ENCODE data around the gene NKG7.

Gene NKG7

DNA sequence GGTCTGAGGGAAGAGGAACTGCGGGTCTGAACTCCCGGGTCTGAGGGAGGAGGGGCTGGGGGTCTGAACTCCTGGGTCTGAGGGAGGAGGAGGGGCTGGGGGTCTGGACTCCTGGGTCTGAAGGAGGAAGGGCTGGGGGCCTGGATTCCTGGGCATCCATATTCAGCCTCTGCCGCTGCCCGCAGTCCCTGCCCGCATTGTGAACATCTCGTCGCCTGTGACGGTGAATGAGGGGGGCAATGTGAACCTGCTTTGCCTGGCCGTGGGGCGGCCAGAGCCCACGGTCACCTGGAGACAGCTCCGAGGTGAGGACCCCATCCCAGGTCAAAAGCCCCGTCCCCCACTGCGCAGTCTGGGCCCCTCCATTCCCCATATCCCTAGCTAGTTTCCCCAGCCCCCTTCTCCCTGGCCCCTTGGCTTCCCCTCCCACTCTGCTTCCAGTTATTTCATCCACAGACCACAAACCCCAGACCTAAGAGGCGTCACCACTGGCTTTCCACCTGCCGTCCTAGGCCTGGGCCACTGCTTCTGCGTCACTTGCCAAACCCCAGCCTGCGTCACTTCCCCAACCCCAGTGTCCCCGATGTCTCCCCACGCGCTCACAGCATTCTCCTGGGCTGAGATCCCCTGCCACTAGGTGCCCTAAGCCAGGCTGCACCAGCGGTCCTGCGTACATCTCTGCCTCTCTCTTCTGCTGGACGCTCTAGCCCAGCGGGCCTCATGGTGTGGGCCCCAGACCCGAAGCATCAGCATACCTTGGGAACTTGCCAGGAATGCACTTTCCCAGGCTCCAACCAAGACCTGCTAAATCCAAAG lies 47.1 kb downstream of the NKG7 start:
- H3K27me3 ChIP-seq (ENCODE audit: control insufficient read depth in 2 of 2, insufficient read depth in 2 of 2, low read length in 2 of 2): peaks cover 6 to 8% of the 10 kb centered on the region in 2 donors
- H3K36me3 ChIP-seq (ENCODE audit: control insufficient read depth in 2 of 2, insufficient read depth in 2 of 2, low read length in 2 of 2): no peaks in the 10 kb centered on the region
- H3K4me3 ChIP-seq (ENCODE audit: low read length in 2 of 2): no peak overlapping the region
- no peak overlapping the region for H3K27ac ChIP-seq (ENCODE audit: low read depth in 2 of 2, low read length in 2 of 2)
- no peaks in the 10 kb centered on the region for H3K9me3 ChIP-seq (ENCODE audit: control insufficient read depth in 2 of 2, low read length in 2 of 2)
- H3K9ac ChIP-seq (ENCODE audit: low read depth in 1 of 2, low read length in 2 of 2): no peak overlapping the region
- H3K4me1 ChIP-seq (ENCODE audit: control insufficient read depth in 2 of 2, insufficient read depth in 2 of 2, low read length in 2 of 2): peaks cover 0 to 4% of the 10 kb centered on the region in 2 donors

DNA sequence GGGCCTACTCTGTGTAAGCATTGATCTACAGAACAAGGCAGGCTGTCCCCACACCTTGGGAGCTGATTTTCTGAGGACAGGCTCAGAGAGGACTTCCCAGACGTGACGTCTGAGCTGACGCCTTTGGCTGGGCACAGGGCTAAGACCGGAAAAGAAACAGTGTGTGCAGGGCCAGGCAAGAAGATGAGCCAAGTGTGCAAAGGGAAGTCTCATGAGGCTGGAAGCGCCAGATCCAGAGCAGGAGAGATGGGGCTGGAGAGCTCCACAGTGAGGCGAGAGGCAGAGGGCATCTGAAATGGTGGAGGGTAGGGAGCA lies 48.3 kb downstream of the NKG7 start:
- Histone ChIP-seq H3K36me3 (ENCODE audit: control insufficient read depth in 2 of 2, insufficient read depth in 2 of 2, low read length in 2 of 2) (no peaks in the 10 kb centered on the region), H3K9me3 (ENCODE audit: control insufficient read depth in 2 of 2, low read length in 2 of 2) (no peaks in the 10 kb centered on the region), H3K4me3 (ENCODE audit: low read length in 2 of 2) (no peak overlapping the region), H3K9ac (ENCODE audit: low read depth in 1 of 2, low read length in 2 of 2) (no peak overlapping the region), H3K27me3 (ENCODE audit: control insufficient read depth in 2 of 2, insufficient read depth in 2 of 2, low read length in 2 of 2) (peaks cover 6 to 8% of the 10 kb centered on the region in 2 donors), H3K4me1 (ENCODE audit: control insufficient read depth in 2 of 2, insufficient read depth in 2 of 2, low read length in 2 of 2) (peaks cover 0 to 4% of the 10 kb centered on the region in 2 donors), H3K27ac (ENCODE audit: low read depth in 2 of 2, low read length in 2 of 2) (no peak overlapping the region)

DNA sequence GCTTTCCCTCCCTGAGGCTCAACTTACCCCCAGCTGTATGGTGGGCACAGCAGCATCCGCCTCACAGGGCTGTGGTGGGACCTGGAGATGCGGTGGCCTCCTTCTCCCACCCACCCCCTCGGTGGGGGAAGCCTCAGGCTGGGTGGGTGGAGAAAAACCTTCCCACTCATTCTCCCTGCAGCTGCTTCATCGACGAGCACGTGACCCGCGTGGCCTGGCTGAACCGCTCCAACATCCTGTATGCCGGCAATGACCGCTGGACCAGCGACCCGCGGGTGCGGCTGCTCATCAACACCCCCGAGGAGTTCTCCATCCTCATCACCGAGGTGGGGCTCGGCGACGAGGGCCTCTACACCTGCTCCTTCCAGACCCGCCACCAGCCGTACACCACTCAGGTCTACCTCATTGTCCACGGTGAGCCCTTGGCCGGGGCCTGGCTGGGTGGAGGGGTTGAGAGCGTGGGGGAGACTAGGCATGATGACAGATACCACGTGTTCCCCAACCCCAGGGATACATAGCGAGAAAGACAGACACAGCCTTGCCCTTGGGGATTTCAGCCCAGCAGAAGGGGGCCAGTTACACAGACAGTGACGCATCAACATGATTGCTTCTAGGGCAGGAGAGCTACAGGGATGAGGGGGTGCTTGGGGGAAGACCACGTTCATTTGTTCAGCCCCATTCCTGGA lies 48.8 kb downstream of the NKG7 start:
- Histone ChIP-seq H3K27ac (ENCODE audit: low read depth in 2 of 2, low read length in 2 of 2) (no peak overlapping the region), H3K4me3 (ENCODE audit: low read length in 2 of 2) (no peak overlapping the region), H3K4me1 (ENCODE audit: control insufficient read depth in 2 of 2, insufficient read depth in 2 of 2, low read length in 2 of 2) (peaks cover 0 to 4% of the 10 kb centered on the region in 2 donors), H3K9me3 (ENCODE audit: control insufficient read depth in 2 of 2, low read length in 2 of 2) (no peaks in the 10 kb centered on the region), H3K36me3 (ENCODE audit: control insufficient read depth in 2 of 2, insufficient read depth in 2 of 2, low read length in 2 of 2) (no peaks in the 10 kb centered on the region), H3K9ac (ENCODE audit: low read depth in 1 of 2, low read length in 2 of 2) (no peak overlapping the region), H3K27me3 (ENCODE audit: control insufficient read depth in 2 of 2, insufficient read depth in 2 of 2, low read length in 2 of 2) (peaks cover 6% of the 10 kb centered on the region in 2 donors)

DNA sequence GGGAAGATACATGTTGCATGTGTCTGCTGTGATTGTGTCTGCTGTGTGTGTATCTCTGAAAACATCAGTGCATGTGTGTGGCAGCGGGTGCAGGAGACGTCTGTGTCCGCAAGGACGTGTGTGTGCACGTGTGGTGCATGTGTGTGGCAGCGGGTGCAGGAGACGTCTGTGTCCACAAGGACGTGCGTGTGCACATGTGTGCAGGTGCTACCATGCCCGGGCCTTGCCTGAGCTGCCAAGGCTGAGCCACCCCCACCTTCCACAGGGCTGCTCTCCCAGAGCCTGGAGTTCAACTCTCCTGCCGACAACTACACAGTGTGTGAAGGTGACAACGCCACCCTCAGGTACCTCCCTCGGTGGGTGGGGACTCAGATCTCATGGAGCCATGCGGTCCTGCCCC lies 50.7 kb downstream of the NKG7 start:
- Histone ChIP-seq H3K27ac (ENCODE audit: low read depth in 2 of 2, low read length in 2 of 2) (no peak overlapping the region), H3K9me3 (ENCODE audit: control insufficient read depth in 2 of 2, low read length in 2 of 2) (no peaks in the 10 kb centered on the region), H3K36me3 (ENCODE audit: control insufficient read depth in 2 of 2, insufficient read depth in 2 of 2, low read length in 2 of 2) (no peaks in the 10 kb centered on the region), H3K27me3 (ENCODE audit: control insufficient read depth in 2 of 2, insufficient read depth in 2 of 2, low read length in 2 of 2) (peaks cover 0 to 1% of the 10 kb centered on the region in 2 donors), H3K4me1 (ENCODE audit: control insufficient read depth in 2 of 2, insufficient read depth in 2 of 2, low read length in 2 of 2) (no peaks in the 10 kb centered on the region), H3K4me3 (ENCODE audit: low read length in 2 of 2) (no peak overlapping the region), H3K9ac (ENCODE audit: low read depth in 1 of 2, low read length in 2 of 2) (no peak overlapping the region)

Data from mucosa of rectum (tissue), 2 donors.